GM21723 (cell line): ENCODE measurements around the gene SDF2L1.
"Not testable (repeated sequence)": the region's sequence is repeated elsewhere in the genome, so short reads cannot be mapped to it uniquely, and the experiment has no call there.

ENCODE experiments used
- ATAC-seq: cut with Tn5 transposase; IDR thresholded peaks from one replicate; pipeline ENCODE4 v1.9.1; 2021; ENCODE audit warnings: mild to moderate bottlenecking, moderate library complexity; ENCODE audit not compliant: unreplicated experiment

Gene SDF2L1

DNA sequence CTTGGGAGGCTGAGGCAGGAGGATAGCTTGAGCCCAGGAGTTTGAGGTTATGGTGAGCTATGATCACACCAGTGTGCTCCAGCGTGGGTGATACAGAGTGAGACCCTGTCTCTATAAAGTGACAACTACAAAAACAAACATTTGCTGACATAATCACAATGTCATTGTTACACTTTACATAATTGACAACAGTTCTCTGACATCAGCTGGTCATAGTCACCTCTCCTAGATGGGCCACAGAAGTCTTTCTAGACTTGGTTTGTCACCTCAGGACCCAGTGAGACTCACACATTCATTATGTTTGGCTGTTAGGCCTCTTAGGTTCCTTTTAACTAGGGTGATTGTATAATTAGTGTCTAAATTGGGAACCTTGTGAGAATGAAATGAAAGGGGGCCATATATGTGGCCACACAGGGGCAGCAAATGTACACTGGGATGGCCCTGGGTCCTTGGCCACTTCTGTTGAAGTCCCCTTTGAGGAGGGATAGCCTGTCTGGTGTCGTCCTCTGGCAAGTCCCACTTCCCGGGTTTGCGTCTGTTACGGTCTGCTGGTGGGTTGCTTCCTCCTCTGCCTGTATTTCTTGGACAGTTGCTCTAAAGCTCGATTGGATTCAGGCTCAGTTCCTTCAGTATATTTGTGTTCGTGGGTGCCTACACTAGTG lies 17.9 kb downstream of the SDF2L1 start:
- no peak for ATAC-seq

DNA sequence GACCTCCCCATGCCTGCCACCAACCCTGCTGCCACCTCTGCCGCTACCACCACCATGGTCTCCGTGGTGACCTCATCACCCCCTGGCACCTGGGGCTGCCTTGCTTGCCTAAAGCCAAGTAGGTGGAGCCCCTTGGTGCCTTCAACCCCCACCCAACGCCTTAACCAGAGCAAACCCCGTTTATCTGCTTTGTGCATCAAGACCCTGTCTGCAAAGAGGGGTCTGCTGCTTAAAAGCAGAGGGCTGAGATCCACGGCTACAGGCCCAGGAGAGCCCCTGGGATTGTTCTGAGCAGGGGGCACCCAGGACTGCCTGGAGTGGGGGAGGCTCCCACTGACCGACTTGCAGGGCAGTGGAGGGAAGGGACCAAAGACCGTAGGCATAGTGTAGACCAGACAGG lies 18.8 kb downstream of the SDF2L1 start:
- no peak for ATAC-seq

DNA sequence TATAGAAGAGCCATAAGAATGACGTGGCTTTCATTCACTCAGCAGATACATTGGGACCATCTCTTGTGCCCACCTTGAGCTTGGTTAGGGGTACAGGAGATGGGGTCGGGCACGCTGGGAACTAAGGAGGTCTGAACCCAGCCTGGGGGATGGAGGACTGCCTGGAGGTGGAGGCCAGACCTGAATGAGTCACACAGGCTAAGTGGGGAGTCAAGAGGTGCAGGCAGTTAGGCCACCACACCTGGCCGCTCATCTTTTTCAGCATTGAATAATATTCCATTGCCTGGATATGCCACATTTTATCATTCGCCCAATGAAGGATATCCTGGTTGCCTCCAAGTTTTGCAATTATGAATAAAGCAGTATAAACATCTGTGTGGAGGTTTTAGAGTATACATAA lies 19.9 kb downstream of the SDF2L1 start:
- ATAC-seq: no peak

DNA sequence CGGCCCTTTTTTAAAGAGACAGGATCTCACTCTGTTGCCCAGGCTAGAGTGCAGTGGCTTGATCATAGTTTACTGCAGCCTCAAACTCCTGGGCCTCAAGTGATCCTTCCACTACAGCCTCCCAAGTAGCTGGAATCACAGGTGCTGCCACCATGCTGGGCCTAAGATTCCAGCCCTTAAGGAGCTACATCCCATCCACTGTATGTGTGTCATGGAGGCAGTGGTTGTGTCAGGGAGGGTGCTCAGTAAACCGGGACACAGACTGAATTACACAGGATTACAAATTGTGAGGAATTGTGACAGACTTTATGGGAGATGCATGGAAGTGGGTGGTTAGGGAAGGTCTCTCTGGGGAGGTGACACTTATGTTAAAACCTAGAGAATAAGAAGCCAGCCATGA lies 21.6 kb downstream of the SDF2L1 start:
- no peak for ATAC-seq

DNA sequence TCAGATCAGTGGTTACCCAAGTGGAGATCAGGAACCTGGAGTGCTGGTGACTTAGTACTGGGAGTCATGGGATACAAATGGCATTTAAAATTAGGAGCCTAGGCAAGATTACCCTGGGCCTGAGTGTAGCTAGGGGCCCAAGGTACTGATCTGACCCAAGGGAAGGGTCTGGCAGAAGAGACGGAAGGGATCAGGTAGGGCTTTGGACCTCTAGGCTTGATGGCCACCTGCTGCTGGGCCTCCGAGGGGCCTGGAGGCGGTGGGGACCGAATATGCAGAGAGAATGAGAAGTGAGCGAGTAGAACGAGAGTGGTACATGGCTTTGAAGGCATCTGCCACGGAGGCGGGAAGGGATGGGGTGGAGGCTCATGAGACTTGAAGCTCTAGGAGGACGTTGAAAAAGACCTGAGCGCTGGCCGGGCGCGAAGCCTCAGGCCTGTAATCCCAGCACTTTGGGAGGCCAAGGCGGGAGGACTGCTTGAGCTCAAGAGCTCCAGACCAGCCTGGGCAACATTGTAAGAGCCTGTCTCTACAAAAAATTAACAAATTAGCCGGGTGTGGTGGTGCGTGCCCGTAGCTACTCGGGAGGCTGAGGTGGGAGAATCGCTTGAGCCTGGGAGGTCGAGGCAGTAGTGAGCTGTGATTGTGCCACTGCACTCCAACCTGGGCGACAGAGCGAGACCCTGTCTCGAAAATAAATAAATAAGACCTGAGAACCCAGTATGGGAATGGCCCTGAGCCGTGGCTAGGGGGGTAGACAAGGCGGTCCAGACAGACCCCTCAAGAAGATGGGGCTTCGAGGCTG lies 23.1 kb downstream of the SDF2L1 start:
- no peak for ATAC-seq

DNA sequence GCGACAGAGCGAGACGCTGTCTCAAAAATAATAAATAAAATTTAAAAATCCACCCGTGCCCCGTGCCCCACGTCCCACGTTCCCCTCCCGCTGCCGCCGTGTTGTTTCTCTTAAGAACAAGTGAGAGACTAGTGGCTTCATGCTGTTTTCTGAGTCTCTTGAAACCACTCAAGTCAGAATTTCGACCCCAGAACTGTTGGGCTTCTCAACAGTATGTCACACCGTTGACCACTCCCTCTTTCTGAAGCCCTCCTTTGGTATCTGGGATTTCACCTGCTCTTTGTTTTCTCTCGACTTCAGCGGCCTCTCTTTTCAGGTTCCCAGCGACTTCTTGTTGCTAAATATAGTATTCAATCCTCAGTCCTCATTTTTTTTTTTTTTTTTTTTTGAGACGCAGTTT lies 24.7 kb downstream of the SDF2L1 start:
- ATAC-seq: no peak

DNA sequence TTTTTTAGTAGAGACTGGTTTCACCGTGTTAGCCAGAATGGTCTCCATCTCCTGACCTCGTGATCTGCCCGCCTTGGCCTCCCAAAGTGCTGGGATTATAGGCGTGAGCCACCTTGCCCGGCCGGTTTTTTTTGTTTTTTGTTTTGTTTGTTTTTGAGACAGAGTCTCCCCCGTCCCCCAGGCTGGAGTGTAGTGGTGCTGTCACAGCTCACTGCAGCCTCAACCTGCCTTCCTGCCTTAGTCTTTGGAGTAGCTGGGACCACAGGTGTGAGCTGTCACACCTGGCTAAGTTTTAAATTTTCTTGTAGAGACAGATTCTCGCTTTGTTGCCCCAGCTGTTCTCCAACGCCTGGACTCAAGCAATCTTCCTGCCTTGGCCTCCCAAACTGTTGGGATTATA lies 26.9 kb downstream of the SDF2L1 start:
- ATAC-seq: no peak

DNA sequence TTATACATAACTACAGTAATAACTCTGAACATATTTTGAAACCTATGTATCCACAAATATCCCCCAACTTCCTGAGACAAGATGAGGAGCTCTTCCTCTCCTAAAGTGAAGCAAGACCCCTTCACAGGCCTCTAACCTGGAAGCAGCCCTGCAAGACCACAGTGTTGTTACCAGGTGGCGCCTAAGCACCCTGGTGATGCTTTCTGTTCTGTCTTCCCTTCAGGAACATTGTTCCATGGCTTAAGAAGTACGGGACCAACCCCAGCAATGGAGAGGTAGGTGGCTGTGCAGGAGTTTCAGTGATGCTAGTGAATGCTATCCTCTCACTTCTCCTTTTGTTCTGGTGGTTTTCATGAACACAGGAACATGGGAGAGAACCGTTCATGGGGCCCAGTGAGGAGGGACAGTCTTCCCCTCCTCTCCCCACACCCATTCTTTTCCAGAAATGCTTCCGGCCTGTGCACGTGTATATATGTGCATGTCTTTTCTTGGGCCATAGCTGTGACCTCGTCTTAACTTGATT lies 30.1 kb downstream of the SDF2L1 start:
- no peak for ATAC-seq

DNA sequence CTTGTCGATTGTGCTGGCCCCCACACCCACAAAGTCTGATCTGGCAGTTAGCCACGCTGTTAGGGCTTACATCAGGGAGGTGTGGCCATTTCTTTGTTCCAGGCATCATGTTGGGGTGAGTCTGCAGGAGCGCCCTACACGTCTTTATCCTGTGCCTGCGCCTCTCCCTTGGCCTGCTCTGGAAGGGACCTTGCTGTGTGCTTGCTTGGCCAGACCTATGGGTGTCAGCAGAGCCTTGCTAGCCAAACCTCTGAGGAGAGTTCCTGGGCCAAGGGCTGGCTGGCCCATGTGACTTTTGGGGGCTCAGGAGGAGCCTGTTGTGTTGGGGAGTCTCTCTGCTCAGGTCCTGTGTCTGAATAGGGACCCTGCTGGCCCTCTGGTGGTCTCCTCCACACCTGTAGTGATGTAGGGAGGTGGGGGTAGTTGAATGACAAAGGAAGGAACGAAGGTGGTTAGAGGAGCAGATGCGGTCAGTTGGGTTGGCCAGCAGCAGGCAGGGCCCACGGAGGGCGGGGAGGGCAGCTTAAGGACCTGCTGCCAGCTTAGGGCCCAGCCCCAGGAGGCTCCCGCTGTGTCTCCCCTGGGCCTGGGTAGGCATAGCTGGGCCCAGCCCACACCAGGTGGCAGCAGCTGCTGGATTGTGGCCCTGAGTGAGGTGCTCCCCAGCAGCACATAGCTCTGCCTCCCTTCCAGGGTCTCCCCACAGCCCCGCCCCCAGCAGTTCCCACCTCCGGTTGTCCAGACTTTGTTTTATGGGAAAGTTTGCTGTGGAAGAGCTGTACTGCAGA lies 31.6 kb downstream of the SDF2L1 start:
- ATAC-seq: no peak

DNA sequence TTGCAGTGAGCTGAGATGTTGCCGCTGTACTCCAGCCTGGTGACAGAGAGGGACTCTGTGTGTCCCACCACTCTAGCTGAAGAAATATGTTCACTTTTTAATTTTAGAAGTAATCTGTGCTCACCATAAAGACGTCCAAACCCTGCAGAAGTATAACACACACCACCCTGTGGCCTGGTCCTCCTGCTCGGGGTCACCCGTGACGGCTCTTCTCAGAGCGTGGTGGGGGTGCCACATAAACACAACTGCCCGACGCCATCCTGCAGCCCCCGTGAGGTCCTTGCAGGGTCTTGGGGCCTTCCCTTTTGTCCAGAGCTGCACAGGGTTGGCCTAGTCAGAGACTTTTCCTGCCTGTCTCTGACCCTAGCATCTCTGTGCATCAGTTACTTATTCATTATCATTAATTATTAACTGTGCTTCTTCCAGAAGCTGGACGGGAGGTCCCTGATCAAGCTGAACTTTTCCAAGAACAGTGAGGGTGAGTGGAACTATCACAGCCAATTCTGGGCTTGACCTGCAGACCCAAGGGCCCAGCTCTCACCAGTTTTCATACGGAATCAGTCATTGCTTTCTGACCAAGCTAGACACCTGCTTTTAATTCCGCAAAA lies 32.6 kb downstream of the SDF2L1 start:
- no peak for ATAC-seq

DNA sequence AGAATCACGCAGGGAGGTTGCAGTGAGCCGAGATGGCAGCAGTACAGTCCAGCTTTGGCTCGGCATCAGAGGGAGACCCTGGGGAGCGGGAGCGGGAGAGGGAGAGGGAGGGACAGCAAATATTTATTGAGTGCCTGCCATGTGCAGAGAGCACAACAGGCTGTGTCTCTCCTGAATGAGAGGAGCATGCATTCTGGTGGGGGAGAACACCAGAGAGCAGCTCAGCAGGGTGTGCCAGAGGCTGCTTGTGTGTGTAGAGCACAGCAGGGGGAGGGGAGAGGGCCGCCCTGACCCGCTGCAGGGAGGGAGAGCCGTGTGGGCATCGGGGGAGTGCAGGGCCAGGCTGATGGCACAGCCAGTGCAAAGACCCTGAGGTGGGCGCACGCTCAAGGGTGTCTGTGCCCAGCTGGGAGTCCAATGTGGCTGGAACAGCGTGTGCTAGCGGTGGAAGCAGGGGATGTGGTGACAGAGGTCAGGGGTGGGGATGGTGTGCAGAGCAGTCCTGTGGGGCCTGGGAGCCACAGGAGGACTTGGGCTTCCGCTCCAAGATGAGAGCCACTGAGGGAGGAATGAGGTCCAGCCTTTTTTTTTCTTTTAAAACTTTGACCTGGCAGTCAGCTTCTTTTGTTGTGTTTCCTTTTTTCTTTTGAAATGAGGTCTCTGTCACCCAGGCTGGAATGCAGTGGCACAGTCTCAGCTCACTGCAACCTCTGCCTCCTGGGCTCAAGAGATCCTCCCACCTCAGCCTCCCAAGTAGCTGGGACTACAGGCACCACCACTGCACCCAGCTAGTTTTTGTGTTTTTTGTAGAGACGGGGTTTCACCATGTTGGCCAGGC lies 35.7 kb downstream of the SDF2L1 start:
- ATAC-seq: no peak

DNA sequence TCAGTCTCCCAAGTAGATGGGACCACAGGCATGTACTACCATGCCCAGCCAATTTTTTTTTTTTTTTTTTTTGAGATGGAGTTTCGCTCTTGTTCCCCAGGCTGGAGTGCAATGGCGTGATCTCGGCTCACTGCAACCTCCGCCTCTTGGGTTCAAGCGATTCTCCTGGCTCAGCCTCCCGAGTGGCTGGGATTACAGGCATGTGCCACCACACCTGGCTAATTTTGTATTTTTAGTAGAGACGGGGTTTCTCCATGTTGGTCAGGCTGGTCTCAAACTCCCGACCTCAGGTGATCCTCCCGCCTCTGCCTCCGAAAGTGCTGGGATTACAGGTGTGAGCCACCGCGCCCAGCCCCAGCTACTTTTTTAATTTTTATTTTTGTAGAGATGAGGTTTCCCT lies 36.7 kb downstream of the SDF2L1 start:
- ATAC-seq: not testable (repeated sequence)

DNA sequence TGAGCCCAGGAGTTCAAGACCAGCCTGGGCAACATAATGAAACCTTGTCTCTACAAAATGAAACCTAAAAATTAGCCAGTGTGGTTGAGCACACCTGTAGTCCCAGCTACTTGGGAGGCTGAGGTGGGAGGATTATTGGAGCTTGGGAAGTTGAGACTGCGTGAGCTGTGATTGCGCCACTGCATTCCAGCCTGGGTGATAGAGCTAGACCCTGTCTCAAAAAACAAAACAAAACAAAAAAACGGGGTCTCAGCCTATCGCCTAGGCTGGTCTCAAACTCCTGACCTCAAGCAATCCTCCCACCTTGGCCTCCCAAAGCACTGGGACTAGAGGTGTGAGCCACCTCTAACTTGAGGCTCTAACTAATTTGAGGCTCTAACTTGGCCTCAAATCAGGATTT lies 37.3 kb downstream of the SDF2L1 start:
- ATAC-seq: no peak

DNA sequence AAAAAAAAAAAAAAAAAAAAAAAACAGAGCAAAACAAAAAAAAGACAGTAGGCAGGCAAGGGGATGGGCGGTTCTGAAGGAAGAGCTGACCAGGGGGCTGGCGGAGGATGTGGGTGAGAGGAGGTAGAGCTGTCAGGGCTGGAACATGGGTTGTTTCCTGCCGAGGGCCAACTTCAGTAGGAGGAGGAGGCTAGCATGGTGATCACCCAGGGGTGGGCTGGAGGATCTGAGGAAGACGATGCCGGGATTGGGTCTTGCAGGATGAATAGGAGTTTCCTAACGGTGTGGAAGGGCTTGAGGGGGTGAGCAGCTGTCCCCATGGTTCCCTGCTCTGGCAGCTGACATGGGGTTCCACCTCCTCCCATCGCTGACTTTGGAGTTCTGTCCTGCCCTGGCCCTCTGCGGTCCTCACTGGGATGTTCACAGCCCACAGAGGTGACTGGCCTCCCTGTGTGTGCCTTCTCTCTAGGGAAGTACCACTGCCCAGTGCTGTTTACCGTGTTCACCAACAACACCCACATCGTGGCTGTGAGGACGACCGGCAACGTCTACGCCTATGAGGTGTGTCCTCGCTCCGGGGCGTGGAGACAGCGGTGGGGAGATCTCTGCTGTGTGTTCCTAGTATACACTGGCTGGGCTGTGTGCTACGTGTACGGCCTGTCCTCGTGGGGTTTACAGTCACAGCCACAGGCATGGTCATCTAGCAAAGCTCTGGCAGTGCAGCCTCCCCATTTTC lies 38.9 kb downstream of the SDF2L1 start:
- no peak for ATAC-seq

DNA sequence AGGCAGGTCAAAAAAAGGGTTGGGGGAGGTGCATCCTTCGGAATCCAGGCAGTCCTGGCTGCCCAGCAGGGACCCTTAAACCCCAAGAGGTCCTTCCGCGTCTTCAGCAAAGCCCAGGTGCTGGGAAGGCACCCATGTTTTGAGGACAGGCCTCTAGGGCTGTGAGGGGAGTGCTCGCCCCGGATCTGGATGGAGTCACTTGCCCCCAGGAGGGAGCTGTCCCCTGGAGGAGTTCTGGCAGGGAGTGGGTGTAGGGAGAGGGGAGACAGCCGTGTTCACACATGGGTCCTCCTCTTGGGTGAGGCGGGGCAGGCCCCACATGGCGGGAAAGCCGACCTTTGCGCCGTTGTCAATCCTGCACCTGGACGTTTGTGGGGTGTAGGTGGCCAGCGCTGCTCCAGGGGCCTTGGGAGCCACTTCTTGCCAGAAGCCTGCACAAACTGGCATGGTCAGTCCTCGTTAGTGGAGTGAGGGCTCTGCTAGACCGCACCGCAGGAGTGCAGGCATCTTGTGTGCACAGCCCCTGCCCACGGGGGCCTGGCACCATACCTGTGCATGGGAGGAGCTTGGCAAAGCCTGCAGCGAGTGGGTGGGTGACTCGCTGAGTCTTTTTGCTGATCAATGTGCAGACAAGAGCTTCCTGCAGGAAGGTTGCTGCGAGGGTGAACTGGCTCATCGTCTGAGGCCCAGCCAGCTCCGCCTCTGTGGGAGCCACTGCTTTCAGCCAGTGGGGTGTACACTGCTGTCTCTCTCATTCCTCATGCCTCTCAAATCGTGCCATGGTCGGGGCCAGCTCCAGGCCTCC lies 39.7 kb downstream of the SDF2L1 start:
- ATAC-seq: no peak

DNA sequence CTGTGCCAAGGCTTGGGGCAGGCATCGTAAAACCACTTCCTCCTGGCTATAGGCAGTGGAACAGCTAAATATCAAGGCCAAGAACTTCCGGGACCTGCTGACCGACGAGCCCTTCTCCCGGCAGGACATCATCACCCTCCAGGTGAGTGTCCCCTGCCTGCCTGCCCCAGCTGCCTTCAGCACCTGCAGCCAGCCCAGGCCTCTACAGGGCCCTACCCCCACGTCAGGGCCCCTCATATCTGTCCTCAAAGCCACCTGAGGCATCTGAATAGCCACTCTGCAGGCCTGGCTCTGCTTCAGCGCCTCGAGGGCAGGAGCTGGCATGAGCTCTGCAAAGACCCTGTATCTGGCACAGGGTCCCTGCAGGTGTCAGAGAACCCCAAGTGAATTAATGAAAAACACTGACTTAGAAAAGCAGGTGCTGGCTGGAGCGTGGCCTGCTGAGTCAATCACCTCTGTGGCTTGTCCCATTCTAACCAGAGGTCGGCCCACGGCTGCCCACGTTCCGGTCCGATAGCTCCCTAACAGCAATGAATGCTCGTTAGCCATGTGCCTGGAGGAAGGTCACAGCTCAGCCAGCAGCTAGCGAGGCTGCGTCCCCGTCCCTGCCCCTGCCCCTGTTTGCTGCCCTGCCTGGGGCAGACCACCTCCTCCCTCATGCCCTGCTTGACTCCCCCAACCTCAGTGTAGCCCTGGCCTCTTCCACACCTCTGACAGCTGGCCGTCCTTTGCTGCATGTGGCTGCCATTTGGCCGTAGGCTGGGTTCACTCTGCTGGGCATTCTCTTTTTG lies 40.5 kb downstream of the SDF2L1 start:
- no peak for ATAC-seq

DNA sequence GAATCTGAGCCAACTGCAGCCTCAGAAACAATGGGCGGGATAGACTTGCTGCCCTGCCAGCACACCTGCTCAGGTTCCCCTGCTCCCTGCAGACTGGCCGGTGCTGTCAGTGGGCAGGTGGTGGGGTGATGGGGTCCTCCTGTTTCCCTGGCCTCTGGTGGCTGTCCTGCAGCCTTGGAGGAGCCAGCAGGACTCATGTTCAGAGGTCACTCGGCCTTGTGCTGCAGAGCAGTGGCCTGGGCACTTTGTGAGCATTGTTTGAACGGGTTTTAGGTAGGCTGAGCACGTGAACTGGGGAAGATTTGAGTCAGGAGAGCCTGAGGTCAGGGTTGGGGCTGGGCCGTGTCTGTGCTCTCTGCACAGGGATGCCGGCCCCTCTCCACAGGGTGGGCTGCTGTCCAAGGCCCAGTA lies 41.3 kb downstream of the SDF2L1 start:
- no peak for ATAC-seq
